NOMO-1 (cell line): Measurements from ENCODE around the gene SSC4D.

Source experiments
- DNase-seq, 2 experiments: peaks; one replicate each; lab custom pipeline; 2025; ENCODE audit not compliant: unreplicated experiment in 2 of 2; lab: John Stamatoyannopoulos, UW

Gene SSC4D

GRCh38 chr7:76356823-76357222 lies 52.7 kb downstream of the SSC4D start:
- peak in 1 of 2 experiments; percentile 36 for DNase-seq

GRCh38 chr7:76356115-76356514 lies 53.4 kb downstream of the SSC4D start:
- no peak for DNase-seq

- no peak for DNase-seq
Measured at GRCh38 chr7:76354981-76355730, 54.3 kb downstream of the SSC4D start.

GRCh38 chr7:76354516-76354915 lies 55.0 kb downstream of the SSC4D start:
- DNase-seq = no peak

GRCh38 chr7:76353744-76354143 lies 55.8 kb downstream of the SSC4D start:
- no peak for DNase-seq

- DNase-seq = no peak
Measured at GRCh38 chr7:76352193-76352592, 57.3 kb downstream of the SSC4D start.

GRCh38 chr7:76351372-76351771 lies 58.1 kb downstream of the SSC4D start:
- no peak for DNase-seq

GRCh38 chr7:76349313-76349885 lies 60.1 kb downstream of the SSC4D start:
- DNase-seq = no peak

GRCh38 chr7:76347710-76348109 lies 61.8 kb downstream of the SSC4D start:
- peak in 1 of 2 experiments; percentile 73 for DNase-seq

- no peak for DNase-seq
Measured at GRCh38 chr7:76346778-76347177, 62.7 kb downstream of the SSC4D start.

- DNase-seq = no peak
Measured at GRCh38 chr7:76346097-76346496, 63.4 kb downstream of the SSC4D start.

GRCh38 chr7:76343931-76344321 lies 65.6 kb downstream of the SSC4D start:
- no peak for DNase-seq

GRCh38 chr7:76343294-76343930 lies 66.1 kb downstream of the SSC4D start:
- no peak for DNase-seq

GRCh38 chr7:76342222-76342621 lies 67.3 kb downstream of the SSC4D start:
- DNase-seq = no peak

GRCh38 chr7:76340617-76341131 lies 68.8 kb downstream of the SSC4D start:
- no peak for DNase-seq
